HepG2 (cell line): ENCODE measurements around the gene CDT1. TPM values are rescaled to one million over a fixed set of nuclear protein-coding genes. Genes with fewer than 3 reads are reported as not detected.

ENCODE experiments used
- ATAC-seq: fragments of 200-7000 bp; cut with Tn5 transposase; 3 replicates; pipeline ENCODE4 v1.9.1; 2020; ENCODE audit warnings: mild to moderate bottlenecking, moderate library complexity
- BruUV-seq: library from RNA; stranded (reverse); fragments of 400-500 nt; replicated peaks from 2 replicates; lab custom pipeline; 2021; lab: Mats Ljungman, UMichigan
- CTCF ChIA-PET: fragments of 300-600 bp; formaldehyde crosslinking; extraction: SDS; loops from one replicate; lab custom pipeline; 2021; ENCODE audit warnings: low total read pairs, inconsistent platforms, low intra/inter-chr PET ratio; lab: Yijun Ruan, JAX
- POLR2A ChIA-PET: fragments of 350-600 bp; sonication (Branson Sonifier 250); formaldehyde crosslinking; loops from one replicate; lab custom pipeline; 2020; ENCODE audit warnings: antibody characterized with exemption, inconsistent platforms; lab: Yijun Ruan, JAX
- DNase-seq: peaks from one replicate; pipeline ENCODE4 v3.0.0-alpha.2; 2015; ENCODE audit warnings: low spot score
- FAIRE-seq: peaks from 3 replicates; lab custom pipeline; 2011; peaks lifted over from hg19 to GRCh38; lab: Jason Lieb, UNC
- H2AFZ ChIP-seq: one replicate; pipeline ENCODE4 v1.6.1; 2011; ENCODE audit warnings: low read length, inconsistent platforms
- H3K27ac ChIP-seq: fragments of 300-600 bp; 3 replicates; pipeline ENCODE4 v1.8.0; 2011; ENCODE audit warnings: mixed run types, mild to moderate bottlenecking, mixed read lengths, low read length, inconsistent platforms; ENCODE audit not compliant: insufficient read depth; ENCODE audit errors: extremely low read length
- H3K27me3 ChIP-seq, 2 experiments: fragments of 200-600 bp in 1 of 2; 2 replicates in 1 of 2; 3 replicates in 1 of 2; pipeline versions ENCODE4 v1.6.0 to v1.8.0; 2011; ENCODE audit warnings: low read length in 2 of 2, mild to moderate bottlenecking in 2 of 2, moderate library complexity in 2 of 2, inconsistent platforms in 1 of 2; ENCODE audit not compliant: insufficient read depth in 2 of 2, control insufficient read depth in 1 of 2
- H3K36me3 ChIP-seq, 2 experiments: fragments of 200-600 bp in 1 of 2; replicated peaks in 1 of 2; 2 replicates in 1 of 2; 3 replicates in 1 of 2; pipeline versions ENCODE4 v1.5.1 to v1.8.0; 2011; ENCODE audit warnings: low read length in 2 of 2, inconsistent platforms in 1 of 2; ENCODE audit not compliant: insufficient read depth in 2 of 2, control insufficient read depth in 1 of 2
- H3K4me1 ChIP-seq: 2 replicates; pipeline ENCODE4 v1.5.1; 2012; ENCODE audit warnings: low read length, inconsistent platforms; ENCODE audit not compliant: insufficient read depth
- H3K4me2 ChIP-seq: 2 replicates; pipeline ENCODE4 v1.6.0; 2011; ENCODE audit warnings: low read depth, low read length, inconsistent platforms
- H3K4me3 ChIP-seq, 3 experiments: fragments of 200-600 bp in 1 of 3; sonication (generic), shearing (Covaris generic) in 1 of 3; replicated peaks in 1 of 3; 2 replicates each; pipeline ENCODE4 v1.5.1; 2011 to 2016; ENCODE audit warnings: low read length in 3 of 3, inconsistent platforms in 2 of 3, low read depth in 2 of 3, mild to moderate bottlenecking in 2 of 3, control low read depth in 1 of 3, mixed read lengths in 1 of 3; ENCODE audit not compliant: insufficient read depth in 1 of 3
- H3K79me2 ChIP-seq: one replicate; pipeline ENCODE4 v1.6.1; 2011; ENCODE audit warnings: low read length, inconsistent platforms; ENCODE audit not compliant: insufficient read depth
- H3K9ac ChIP-seq: 2 replicates; pipeline ENCODE4 v1.6.0; 2011; ENCODE audit warnings: mild to moderate bottlenecking, low read depth, low read length, inconsistent platforms; ENCODE audit not compliant: insufficient read depth
- H3K9me3 ChIP-seq: 2 replicates; pipeline ENCODE4 v1.5.1; 2012; ENCODE audit warnings: mild to moderate bottlenecking, low read length
- H4K20me1 ChIP-seq: 2 replicates; pipeline ENCODE4 v1.6.0; 2011; ENCODE audit warnings: inconsistent platforms, mild to moderate bottlenecking, low read length, moderate library complexity; ENCODE audit not compliant: insufficient read depth
- ATF7 ChIP-seq, 2 experiments: fragments of 450-650 bp in 1 of 2; sonication (generic) in 1 of 2; formaldehyde crosslinking in 1 of 2; IDR thresholded peaks; 2 replicates each; pipeline versions ENCODE4 v1.4.0 to v1.6.1; 2016 to 2020; ENCODE audit warnings: antibody characterized with exemption in 1 of 2, mild to moderate bottlenecking in 1 of 2, missing genetic modification reagents in 1 of 2
- CREB1 ChIP-seq, 2 experiments: fragments of 450-650 bp in 1 of 2; IDR thresholded peaks; 2 replicates each; pipeline ENCODE4 v1.6.1; 2016 to 2017; ENCODE audit warnings: control low read depth in 1 of 2, mild to moderate bottlenecking in 1 of 2, missing compliant biosample characterization in 1 of 2, missing genetic modification characterization in 1 of 2
- LRRFIP1 ChIP-seq: sonication (generic); formaldehyde crosslinking; conservative IDR thresholded peaks from 2 replicates; pipeline ENCODE4 v1.4.0; 2020; ENCODE audit warnings: missing genetic modification reagents
- NFYB ChIP-seq: sonication (generic); formaldehyde crosslinking; IDR thresholded peaks from 2 replicates; pipeline ENCODE4 v1.4.0; 2020; ENCODE audit warnings: missing genetic modification reagents
- NFYC ChIP-seq: IDR thresholded peaks from 2 replicates; pipeline ENCODE4 v1.6.1; 2016; ENCODE audit warnings: missing genetic modification reagents, missing compliant biosample characterization
- SALL1 ChIP-seq: sonication (generic); formaldehyde crosslinking; IDR thresholded peaks from 2 replicates; pipeline ENCODE4 v1.8.0; 2022; ENCODE audit warnings: mild to moderate bottlenecking, missing genetic modification reagents
- ZNF781 ChIP-seq: sonication (generic); formaldehyde crosslinking; IDR thresholded peaks from 2 replicates; pipeline ENCODE4 v1.5.1; 2020; ENCODE audit warnings: borderline replicate concordance, mild to moderate bottlenecking, missing genetic modification reagents; ENCODE audit errors: not compliant biosample characterization
- WGBS: methylation state at CpG from one replicate; pipeline ENCODE4 v1.1.6; 2017; ENCODE audit warnings: low lambda C conversion rate; 5-methylcytosine and 5-hydroxymethylcytosine counted together
- in situ Hi-C: cut with HindIII; loops from 2 replicates; pipeline ENCODE4 v1.10.0; 2017; ENCODE audit warnings: low pct_unique_long_range_greater_than_20kb; ENCODE audit not compliant: extremely low pct_ligation_motif_present
- intact Hi-C: fragments of 100-400 bp; cut with micrococcal nuclease; formaldehyde crosslinking; loops from one replicate; pipeline ENCODE4 v1.10.0; 2022; ENCODE audit not compliant: unreplicated experiment
- polyA plus RNA-seq, 8 experiments: library from polyadenylated mRNA; depleted of rRNA in 3 of 8; stranded (reverse) in 7 of 8; unstranded in 1 of 8; fragments of >200 nt; fragmentation: Illumina TruSeq in 4 of 8; extraction: Trizol in 4 of 8; gene quantifications; 2 replicates each; pipeline versions ENCODE4 v1.2.1 to v1.2.3, GENCODE V29; 2011 to 2016; ENCODE audit warnings: low read depth in 4 of 8, missing spikeins in 1 of 8, mixed read lengths in 1 of 8; ENCODE audit not compliant: insufficient read depth in 1 of 8
- total RNA-seq, 5 experiments: library from RNA; depleted of rRNA; stranded (reverse); fragments of >200 nt; fragmentation: Illumina TruSeq; extraction: Trizol; gene quantifications; 2 replicates each; pipeline ENCODE4 v1.2.3, GENCODE V29; 2016; ENCODE audit warnings: low read depth in 1 of 5

CDT1 gene
- total and polyA plus RNA-seq, 2 of the 13 experiments (the other 11 are each of a cell fraction or from before 2014, with no cell fraction given), result 23.1 to 23.8 TPM

- ChIA-PET CTCF (interaction anchor here (0.6 kb wide), 1 partner anchor 12 kb away, joined by 3 read pairs; no protein-coding TSS in a partner anchor), POLR2A (interaction anchor here (1.6 kb wide), 1 partner anchor 14 kb away, joined by 3 read pairs; no protein-coding TSS in a partner anchor)
- Histone ChIP-seq H3K4me3 (no peak overlapping the region), H3K9me3 (no peaks in the 10 kb centered on the region), H4K20me1 (no peaks in the 10 kb centered on the region), H3K9ac (no peak overlapping the region), H3K27me3 (no peaks in the 10 kb centered on the region), H3K36me3 (no peaks in the 10 kb centered on the region), H2AFZ (no peak overlapping the region), H3K4me2 (no peak overlapping the region), H3K79me2 (no peaks in the 10 kb centered on the region), H3K27ac (no peak overlapping the region)
- BruUV-seq, result no TSS peak
- in situ Hi-C loops (no loop called here), intact Hi-C loops (no loop called here)
- FAIRE-seq (no peak), ATAC-seq (no peak)
- WGBS, result 66% methylated on average over 4 of the region's 4 CpGs
- peak; percentile 23; the same call in 1 of the 2 replicates for TF ChIP-seq ATF7 (IDR thresholded peaks at IDR 0.05)
- no peak for TF ChIP-seq ATF7 (CRISPR knock-in tag; IDR thresholded peaks at IDR 0.05)
- TF ChIP-seq CREB1 (IDR thresholded peaks at IDR 0.05), result peak; percentile 92
- no peak for TF ChIP-seq CREB1 (CRISPR knock-in tag; IDR thresholded peaks at IDR 0.05)
- TF ChIP-seq SALL1 (CRISPR knock-in tag), result no peak
- TF ChIP-seq ZNF781 (CRISPR knock-in tag), result no peak
- TF ChIP-seq, all 625 proteins: peak for 2
- peaks cover 48% of the 10 kb centered on the region for H3K4me1 ChIP-seq
- no peak for DNase-seq
Measured at GRCh38 chr16:88798073-88798472, 5.5 kb upstream of the CDT1 start.

- DNase-seq (no peak), FAIRE-seq (no peak), ATAC-seq (peak; percentile 36)
- no peaks in the 10 kb centered on the region for H3K27me3 ChIP-seq
- H3K36me3 ChIP-seq, result no peaks in the 10 kb centered on the region
- POLR2A ChIA-PET, result interaction anchor here (1.1 to 1.6 kb wide), 3 partner anchors 15 to 35 kb away, joined by 3 to 4 read pairs (median 3); no protein-coding TSS in a partner anchor
- no peaks in the 10 kb centered on the region for H3K9me3 ChIP-seq
- no peak overlapping the region for H3K27ac ChIP-seq
- H4K20me1 ChIP-seq, result no peaks in the 10 kb centered on the region
- in situ Hi-C loops (no loop called here), intact Hi-C loops (no loop called here)
- H3K79me2 ChIP-seq, result no peaks in the 10 kb centered on the region
- no TSS peak for BruUV-seq
- no peak overlapping the region for H3K4me3 ChIP-seq
- no peak overlapping the region for H2AFZ ChIP-seq
- H3K4me2 ChIP-seq, result no peak overlapping the region
- TF ChIP-seq NFYC, result peak; percentile 70
- TF ChIP-seq LRRFIP1 (CRISPR knock-in tag), result no peak
- peak; percentile 75 for TF ChIP-seq NFYB (CRISPR knock-in tag)
- CTCF ChIA-PET, result no interaction called here
- no peak overlapping the region for H3K9ac ChIP-seq
- peaks cover 39% of the 10 kb centered on the region for H3K4me1 ChIP-seq
Measured at GRCh38 chr16:88798772-88799455, 4.7 kb upstream of the CDT1 start.
